Activated T-cell treated with anti-CD3 and anti-CD28 coated beads for 4 hours (primary cell): ENCODE measurements around the gene AMZ2.
"Not testable (repeated sequence)": the region's sequence is repeated elsewhere in the genome, so short reads cannot be mapped to it uniquely, and the experiment has no call there.

Experiments used
- DNase-seq: peaks from one replicate; pipeline ENCODE4 v3.0.0-alpha.2; 2020

AMZ2 gene

GRCh38 chr17:68220786-68221185, 27.1 kb upstream of the AMZ2 start:
- DNase-seq, result not testable (repeated sequence)

GRCh38 chr17:68221786-68222185, 26.1 kb upstream of the AMZ2 start:
- no peak for DNase-seq

GRCh38 chr17:68222606-68223005, 25.2 kb upstream of the AMZ2 start:
- DNase-seq, result no peak

DNA sequence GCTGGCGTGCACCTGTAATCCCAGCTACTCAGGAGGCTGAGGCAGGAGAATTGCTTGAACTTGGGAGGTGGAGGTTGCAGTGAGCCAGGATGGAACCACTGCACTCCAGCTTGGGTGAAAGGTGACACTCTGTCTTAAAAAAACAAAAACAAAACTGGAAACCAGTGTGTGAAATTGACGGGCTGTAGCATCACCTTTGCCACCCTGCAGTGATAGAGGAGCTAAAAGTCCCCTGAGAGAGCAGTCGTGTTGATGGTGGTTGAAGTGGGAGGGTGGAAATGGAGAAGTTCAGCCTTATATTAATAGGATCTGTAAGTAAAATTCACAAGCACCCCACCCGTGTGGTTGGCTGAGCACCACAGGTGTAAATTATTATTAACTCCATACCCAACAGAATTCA, 22.8 kb upstream of the AMZ2 start:
- not testable (repeated sequence) for DNase-seq

GRCh38 chr17:68228039-68228680, 19.7 kb upstream of the AMZ2 start:
- not testable (repeated sequence) for DNase-seq

DNA sequence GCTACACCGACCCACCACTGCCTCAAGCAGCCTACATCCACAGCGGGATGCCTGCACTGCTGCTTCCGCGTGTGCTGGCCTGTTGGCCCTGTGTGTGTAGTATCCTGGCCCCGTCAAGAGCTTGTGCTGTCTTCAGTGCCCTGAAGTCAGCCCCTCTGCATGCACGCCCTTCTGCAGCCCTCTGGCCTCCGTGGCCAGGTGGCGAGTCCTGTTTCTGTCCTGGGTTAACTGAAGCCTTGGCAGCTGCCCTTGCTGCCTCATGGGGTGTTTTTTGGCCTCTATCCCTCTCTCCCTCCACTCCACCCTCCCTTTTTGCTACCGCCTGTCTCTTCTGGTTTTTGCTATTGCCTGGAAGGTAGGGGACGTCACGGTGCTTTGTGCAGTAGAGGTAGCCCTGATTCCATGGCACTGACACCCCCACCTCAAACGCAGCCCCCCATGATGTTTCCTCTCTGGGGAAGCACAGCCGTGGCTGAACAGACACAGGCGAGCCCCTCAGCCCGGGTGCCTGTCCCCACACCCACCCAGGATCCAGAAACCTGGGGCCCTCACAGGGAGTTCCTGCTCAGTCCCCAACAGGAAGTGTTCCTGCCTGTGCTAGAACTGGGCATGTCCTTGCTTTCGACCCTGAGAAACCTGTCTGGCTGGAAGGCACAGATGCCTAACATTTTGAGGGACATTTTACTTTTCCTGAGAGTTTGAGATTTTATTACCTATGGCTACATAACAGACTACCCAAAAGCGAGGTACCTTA, 18.8 kb upstream of the AMZ2 start:
- DNase-seq, result no peak

DNA sequence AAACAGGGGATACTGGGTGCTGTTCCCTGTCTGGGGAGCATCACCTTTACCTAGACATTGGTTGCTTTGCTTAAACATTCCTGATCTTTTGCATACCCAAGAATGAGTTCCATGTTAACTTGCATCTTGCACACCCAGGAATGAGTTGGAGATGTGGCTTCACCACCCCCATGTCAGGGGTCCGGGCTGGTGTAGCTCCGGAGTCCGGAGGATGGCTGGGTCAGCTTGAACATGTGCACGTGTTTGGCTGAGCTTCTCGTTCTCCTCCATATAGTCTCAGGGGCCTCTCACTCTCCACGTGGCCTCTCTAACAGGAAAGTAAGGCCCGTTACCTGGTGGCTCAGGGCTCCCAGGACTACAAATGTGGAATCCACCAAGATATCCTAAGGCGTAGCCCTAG, 18.2 kb upstream of the AMZ2 start:
- no peak for DNase-seq

- not testable (repeated sequence) for DNase-seq
Observed at GRCh38 chr17:68231131-68231530, 16.7 kb upstream of the AMZ2 start.

DNA sequence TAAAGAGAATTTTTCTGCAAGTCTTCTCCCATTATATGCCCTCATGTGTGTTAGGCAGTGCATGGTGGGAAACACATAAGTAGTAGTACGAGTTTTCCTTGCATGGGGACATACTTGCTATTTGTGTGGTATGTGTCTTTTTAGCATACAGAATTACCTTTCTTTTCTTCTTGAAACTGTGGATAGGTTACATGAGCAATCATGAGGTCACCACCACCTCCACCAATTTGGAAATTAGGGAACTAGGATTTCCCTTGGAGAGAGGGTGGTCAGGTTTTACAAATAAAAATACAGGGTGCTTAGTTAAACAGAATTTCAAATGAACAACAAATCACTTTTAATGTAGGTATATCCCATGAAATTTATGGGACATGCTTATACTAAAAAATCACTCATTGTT, 16.3 kb upstream of the AMZ2 start:
- DNase-seq, result no peak

DNA sequence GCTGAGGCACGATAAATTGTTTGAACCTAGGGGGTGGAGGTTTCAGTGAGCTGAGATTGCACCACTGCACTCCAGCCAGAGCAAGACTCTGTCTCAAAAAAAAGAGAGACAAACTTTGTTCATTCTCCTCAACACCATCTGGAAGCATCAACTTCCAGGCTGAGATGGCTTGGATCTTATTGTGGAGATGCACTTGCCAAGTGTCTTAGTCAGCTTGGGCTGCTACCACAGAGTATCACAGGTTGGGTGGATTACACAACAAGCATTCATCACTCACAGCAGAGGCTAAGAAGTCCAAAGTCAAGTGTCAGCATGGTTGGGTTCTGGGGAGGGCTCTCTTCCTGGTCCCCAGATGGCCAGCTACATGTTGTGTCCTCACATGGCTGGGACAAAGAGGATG, 15.1 kb upstream of the AMZ2 start:
- not testable (repeated sequence) for DNase-seq

- not testable (repeated sequence) for DNase-seq
Observed at GRCh38 chr17:68234726-68235335, 13.0 kb upstream of the AMZ2 start.

GRCh38 chr17:68235336-68235791, 12.5 kb upstream of the AMZ2 start:
- DNase-seq, result not testable (repeated sequence)

DNA sequence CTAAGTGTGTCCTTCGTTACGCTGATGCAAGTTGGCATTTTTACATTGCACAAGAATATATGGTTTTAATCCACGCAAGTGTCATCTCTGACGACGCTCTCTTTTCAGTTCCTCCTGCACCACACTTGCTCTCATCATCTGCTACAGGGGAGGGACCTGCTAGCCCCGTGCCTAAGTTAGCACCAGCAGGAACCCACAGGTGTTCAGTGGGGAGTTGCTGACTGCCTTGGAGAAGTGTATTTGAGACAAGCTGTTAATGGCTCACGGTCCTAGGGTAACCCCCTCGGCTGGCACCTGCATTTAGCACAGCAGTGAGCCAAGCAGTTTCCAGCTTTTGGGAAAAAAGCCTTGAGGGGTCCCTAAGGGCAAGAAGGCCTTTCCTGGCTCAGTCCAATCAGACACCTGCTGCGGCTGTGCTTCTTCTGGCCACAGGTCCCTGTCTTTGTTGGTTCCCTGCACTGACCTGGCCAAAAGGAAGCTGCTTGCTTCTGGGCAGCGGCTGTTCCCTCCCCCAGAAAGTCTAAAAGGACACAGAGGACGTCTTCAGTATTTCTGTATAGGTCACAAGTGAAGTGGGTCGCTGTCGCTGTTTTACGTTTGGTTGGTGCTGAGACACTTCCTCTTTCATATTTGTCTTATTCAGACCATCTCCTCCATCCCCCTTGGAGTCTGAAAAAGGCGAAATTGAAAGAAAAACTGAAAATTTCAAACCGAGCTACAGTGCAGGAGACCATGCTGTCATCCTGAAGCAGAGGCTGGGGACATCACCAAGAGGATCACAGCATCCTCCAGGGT, 10.3 kb upstream of the AMZ2 start:
- not testable (repeated sequence) for DNase-seq

DNA sequence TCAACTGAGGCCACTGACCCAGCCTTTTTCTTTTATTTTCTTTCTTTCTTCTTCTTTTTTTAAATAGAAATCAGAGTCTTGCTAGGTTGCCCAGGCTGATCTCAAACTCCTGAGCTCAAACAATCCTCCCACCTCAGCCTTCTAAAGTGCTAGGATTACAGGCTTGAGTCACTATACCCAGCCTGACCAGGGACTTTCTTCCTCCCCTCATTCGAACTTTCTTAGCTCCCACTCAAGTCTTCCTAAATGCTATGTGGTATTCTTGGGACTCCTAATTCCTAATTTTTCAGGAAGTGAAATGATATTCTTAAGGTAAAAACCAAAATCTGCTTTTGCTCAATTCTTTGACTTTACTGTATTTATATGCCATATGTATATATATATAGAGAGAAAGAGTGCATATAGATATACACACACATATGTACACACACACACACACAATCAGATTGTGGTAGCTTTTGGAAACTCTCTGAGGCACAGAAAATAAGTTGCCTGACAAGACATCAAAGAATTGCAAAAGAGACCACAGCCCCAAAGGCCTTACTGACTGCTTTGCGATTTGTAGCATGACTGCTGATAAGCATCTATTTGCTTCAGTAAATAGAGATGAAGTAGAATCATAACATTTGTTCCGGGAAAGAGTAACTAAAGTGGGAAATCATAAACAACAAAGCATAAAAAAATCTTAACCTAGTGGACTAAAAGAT, 9.5 kb upstream of the AMZ2 start:
- no peak for DNase-seq

- no peak for DNase-seq
Observed at GRCh38 chr17:68238871-68239253, 9.0 kb upstream of the AMZ2 start.

DNA sequence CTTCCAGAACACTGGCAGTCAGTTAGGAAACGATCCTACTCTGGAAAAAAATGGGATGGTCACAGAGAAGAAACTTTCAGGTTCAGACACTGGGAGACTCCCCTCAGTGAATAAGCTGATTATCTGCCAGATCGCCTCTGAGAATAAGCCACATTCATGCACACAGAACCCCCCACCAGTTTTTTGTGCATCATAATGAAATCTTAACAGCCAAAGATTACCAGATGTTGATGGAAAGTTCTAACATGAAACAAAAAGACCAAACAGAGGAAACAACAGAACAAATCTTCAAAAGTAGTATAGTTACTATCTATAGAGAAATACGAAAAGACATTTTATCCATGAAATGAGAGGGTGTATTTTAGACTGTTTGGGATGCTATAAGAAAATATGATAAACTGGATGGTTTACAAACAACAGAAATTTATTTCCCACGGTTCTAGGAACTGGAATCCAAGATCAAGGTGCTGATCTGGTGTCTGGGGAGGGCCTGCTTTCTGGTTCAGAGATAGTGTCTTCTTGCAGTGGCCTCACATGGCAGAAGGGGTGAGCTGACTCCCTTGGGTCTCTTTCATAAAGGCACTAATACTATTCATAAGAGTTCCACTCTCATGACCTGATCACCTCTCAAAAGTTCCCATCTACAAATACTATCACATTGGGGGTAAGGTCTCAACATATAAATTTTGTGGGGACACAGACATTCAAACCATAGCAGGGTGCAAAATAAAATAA, 8.0 kb upstream of the AMZ2 start:
- DNase-seq, result no peak

DNA sequence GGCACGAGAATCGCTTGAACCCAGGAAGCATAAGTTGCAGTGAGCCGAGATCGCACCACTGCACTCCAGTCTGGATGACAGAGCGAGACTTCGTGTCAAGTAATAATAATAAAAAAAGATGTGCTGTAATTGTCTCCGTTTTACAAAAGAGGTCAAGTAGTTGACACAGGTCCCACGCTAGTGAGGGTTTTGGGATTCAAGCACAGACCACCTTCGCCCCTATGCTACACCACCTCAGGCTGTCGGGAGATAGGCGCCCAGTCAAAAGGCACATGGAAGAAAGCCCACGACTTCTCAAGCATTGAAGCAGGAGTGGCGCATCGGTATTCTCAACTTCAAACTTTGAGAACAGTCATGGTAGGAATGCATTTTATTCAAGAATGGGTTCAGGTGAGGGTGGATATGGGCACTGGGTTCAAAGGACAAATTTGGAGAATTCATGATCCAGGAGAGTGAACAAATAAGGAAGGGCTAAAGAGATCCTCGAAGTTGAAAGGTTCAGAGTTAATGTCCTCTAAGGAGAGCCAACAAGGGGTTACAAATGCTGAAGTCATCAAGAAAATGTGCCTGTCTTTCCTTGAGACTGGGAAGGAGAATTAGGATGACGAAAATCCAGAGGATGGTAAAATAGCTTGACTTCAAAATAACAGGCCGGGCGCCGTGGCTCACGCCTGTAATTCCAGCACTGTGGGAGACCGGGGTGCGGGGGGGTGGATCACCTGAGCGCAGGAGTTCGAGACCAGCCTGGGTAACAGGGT, 1.4 kb upstream of the AMZ2 start:
- DNase-seq, result no peak

DNA sequence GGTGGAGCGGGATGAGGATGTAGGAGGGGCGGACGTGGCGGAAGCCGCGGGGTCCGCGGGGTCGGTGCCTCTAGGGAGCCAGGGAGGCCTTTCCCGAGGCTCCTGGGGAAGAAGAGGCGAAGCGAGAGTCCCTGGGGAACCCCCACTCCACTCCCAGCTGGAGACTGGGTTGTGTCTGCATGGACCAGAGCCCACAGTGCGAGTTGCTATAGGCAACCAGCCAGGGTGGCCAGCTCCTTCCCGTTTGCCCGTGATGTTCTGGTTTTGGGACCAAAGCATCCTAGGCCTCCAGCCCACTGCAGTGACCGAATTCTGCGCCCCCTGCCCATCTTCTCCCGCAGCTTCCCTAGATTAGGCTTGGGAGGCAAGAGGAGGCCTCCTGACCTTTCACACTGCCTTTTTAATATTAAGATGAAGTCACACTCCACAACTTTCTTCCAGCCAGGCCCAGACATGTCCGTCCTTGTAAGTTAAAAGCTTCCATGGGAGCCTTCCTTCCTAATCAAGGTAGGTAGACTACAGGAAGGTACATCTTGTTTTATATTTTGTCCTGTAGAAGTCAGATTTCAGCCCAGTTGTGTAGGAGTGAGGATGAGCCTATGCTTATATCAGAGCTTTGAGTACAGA, 469 bp downstream of the AMZ2 start:
- DNase-seq, result no peak

DNA sequence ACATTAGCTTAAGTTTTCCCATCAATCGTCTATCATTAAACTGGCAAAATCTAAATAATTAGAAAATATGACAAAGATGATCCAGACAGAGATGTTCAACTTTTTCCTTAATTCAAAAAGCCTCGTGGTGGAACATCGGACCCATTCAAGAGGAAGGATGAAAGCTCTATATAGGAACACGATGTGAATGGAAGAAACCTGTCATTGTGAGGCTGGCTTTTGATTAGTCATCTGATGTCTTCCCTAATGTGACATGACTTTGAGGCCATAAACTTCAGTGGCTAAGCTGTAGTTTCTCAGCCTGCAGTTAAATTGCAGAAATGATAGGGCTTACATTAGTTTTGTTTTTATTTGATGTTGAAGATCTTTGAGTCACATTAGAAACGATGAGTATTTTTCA, 1.0 kb downstream of the AMZ2 start:
- DNase-seq, result no peak

DNA sequence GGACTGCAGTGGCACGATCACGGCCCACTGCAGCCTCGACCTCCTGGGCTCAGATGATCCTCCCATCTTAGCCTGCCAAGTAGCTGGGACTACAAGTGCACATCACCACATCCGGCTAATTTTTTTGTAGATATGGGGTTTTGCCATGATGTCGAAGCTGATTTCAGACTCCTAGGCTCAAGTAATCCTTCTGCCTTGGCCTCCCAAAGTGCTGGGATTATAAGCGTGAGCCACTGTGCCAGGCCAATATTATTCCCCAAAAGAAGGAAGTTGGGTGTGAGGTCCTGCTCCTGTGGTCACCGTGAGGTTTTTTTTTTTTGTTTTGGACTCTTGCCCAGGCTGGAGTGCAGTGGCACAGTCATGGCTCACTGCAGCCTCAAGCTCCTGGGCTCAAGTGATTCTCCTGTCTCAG, 1.5 kb downstream of the AMZ2 start:
- DNase-seq, result no peak

DNA sequence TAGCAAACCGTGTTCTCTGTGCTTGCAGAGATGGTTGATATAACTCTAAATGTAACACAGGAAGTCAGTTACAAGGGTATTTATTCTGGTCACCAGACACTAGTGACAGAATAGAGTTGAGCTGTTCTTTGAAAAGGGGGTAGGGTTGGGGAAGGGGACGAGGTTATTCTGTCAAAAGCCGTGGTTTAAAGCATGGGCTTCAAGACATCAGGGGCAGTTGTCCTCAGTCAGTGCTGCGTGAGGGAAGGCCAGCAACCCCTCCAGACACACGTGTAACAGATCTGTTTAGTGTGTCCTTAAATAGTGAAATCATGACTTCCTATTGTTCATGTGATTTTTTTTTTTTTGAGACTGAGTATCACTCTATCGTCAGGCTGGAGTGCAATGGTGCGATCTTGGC, 5.6 kb downstream of the AMZ2 start:
- not testable (repeated sequence) for DNase-seq
